Suprapubic skin (tissue), 4 donors: ENCODE data around the gene AGAP1.

ENCODE experiments used
- CTCF ChIP-seq, 2 donors: fragments of 200-600 bp in 1 of 2; fragments of 450-650 bp in 1 of 2; sonication (generic) in 1 of 2; IDR thresholded peaks; one replicate each; pipeline ENCODE4 v1.5.1; 2016 to 2019; ENCODE audit warnings: antibody characterized with exemption in 2 of 2, mild to moderate bottlenecking in 1 of 2, moderate library complexity in 1 of 2
- EP300 ChIP-seq: sonication (generic); formaldehyde crosslinking; IDR thresholded peaks from one replicate; pipeline ENCODE4 v1.6.1; 2017; ENCODE audit warnings: antibody characterized with exemption
- POLR2A ChIP-seq, 2 donors: fragments of 450-650 bp; IDR thresholded peaks; one replicate each; pipeline ENCODE4 v1.6.1; 2017; ENCODE audit warnings: antibody characterized with exemption in 2 of 2, mild to moderate bottlenecking in 2 of 2, moderate library complexity in 2 of 2
- POLR2AphosphoS5 ChIP-seq, 3 donors: sonication (generic); formaldehyde crosslinking; IDR thresholded peaks; one replicate each; pipeline ENCODE4 v1.6.1; 2017; ENCODE audit warnings: antibody characterized with exemption in 3 of 3

GRCh38 chr2:235449568-235449967 lies 44.3 kb upstream of the AGAP1 start:
- TF ChIP-seq CTCF (IDR thresholded peaks at IDR 0.05) (no peak), EP300 (no peak), POLR2AphosphoS5 (IDR thresholded peaks at IDR 0.05) (no peak), POLR2A (IDR thresholded peaks at IDR 0.05) (no peak)
